HG03460 (cell line): Measurements from ENCODE around the gene ASZ1.
A peak's percentile ranks its signal among the peaks of the same experiment; 100 is the strongest.
"Not testable (repeated sequence)": the region's sequence is repeated elsewhere in the genome, so short reads cannot be mapped to it uniquely, and the experiment has no call there.

Experiments
- ATAC-seq: cut with Tn5 transposase; IDR thresholded peaks from one replicate; pipeline ENCODE4 v1.9.1; 2021; ENCODE audit not compliant: unreplicated experiment

ASZ1 gene

GRCh38 chr7:117427258-117427701, at the start of gene ASZ1:
TSS of gene ASZ1 (minus strand) at chr7:117427493. CDS start at chr7:117427460, 33 bp downstream.
- ATAC-seq, result no peak

GRCh38 chr7:117476557-117477215, 49.4 kb upstream of the ASZ1 start:
- no peak for ATAC-seq

- no peak for ATAC-seq
Observed at GRCh38 chr7:117472335-117472734, 45.0 kb upstream of the ASZ1 start.

GRCh38 chr7:117470777-117471176, 43.5 kb upstream of the ASZ1 start:
- ATAC-seq, result no peak

- no peak for ATAC-seq
Observed at GRCh38 chr7:117468174-117468573, 40.9 kb upstream of the ASZ1 start.

- ATAC-seq, result not testable (repeated sequence)
Observed at GRCh38 chr7:117460815-117461214, 33.5 kb upstream of the ASZ1 start.

- ATAC-seq, result no peak
Observed at GRCh38 chr7:117459735-117460134, 32.4 kb upstream of the ASZ1 start.

GRCh38 chr7:117458977-117459583, 31.8 kb upstream of the ASZ1 start:
- no peak for ATAC-seq

GRCh38 chr7:117448655-117449054, 21.4 kb upstream of the ASZ1 start:
- ATAC-seq, result no peak

- ATAC-seq, result no peak
Observed at GRCh38 chr7:117446220-117446815, 19.0 kb upstream of the ASZ1 start.

- no peak for ATAC-seq
Observed at GRCh38 chr7:117445206-117445605, 17.9 kb upstream of the ASZ1 start.

GRCh38 chr7:117444646-117445045, 17.4 kb upstream of the ASZ1 start:
- ATAC-seq, result no peak

- peak; percentile 99 for ATAC-seq
Observed at GRCh38 chr7:117435475-117436043, 8.3 kb upstream of the ASZ1 start.

GRCh38 chr7:117424090-117424829, 3.0 kb downstream of the ASZ1 start:
- ATAC-seq, result peak; percentile 69

GRCh38 chr7:117414591-117414990, 12.7 kb downstream of the ASZ1 start:
- ATAC-seq, result not testable (repeated sequence)

- ATAC-seq, result no peak
Observed at GRCh38 chr7:117412946-117413559, 14.2 kb downstream of the ASZ1 start.

- ATAC-seq, result no peak
Observed at GRCh38 chr7:117412390-117412789, 14.9 kb downstream of the ASZ1 start.

GRCh38 chr7:117411539-117411938, 15.8 kb downstream of the ASZ1 start:
- no peak for ATAC-seq

- no peak for ATAC-seq
Observed at GRCh38 chr7:117408831-117409230, 18.5 kb downstream of the ASZ1 start.

GRCh38 chr7:117405519-117405918, 21.8 kb downstream of the ASZ1 start:
- no peak for ATAC-seq

- ATAC-seq, result no peak
Observed at GRCh38 chr7:117403737-117404136, 23.6 kb downstream of the ASZ1 start.
